ENCODE measurements around the gene TBC1D16.

Gene TBC1D16

GRCh38 chr17:80072410-80072809 lies 36.7 kb upstream of the TBC1D16 start:
- H3K4me3 ChIP-seq (ENCODE audit: low read depth, low read length) = no peak overlapping the region
- no peak for TF ChIP-seq CTCF (IDR thresholded peaks at IDR 0.05; ENCODE audit: low read depth, low read length)

- TF ChIP-seq CTCF (IDR thresholded peaks at IDR 0.05; ENCODE audit: low read depth, low read length) = no peak
- H3K4me3 ChIP-seq (ENCODE audit: low read depth, low read length) = peak overlapping the region; percentile 43
Observed at GRCh38 chr17:80071116-80071841, 35.6 kb upstream of the TBC1D16 start.

DNA sequence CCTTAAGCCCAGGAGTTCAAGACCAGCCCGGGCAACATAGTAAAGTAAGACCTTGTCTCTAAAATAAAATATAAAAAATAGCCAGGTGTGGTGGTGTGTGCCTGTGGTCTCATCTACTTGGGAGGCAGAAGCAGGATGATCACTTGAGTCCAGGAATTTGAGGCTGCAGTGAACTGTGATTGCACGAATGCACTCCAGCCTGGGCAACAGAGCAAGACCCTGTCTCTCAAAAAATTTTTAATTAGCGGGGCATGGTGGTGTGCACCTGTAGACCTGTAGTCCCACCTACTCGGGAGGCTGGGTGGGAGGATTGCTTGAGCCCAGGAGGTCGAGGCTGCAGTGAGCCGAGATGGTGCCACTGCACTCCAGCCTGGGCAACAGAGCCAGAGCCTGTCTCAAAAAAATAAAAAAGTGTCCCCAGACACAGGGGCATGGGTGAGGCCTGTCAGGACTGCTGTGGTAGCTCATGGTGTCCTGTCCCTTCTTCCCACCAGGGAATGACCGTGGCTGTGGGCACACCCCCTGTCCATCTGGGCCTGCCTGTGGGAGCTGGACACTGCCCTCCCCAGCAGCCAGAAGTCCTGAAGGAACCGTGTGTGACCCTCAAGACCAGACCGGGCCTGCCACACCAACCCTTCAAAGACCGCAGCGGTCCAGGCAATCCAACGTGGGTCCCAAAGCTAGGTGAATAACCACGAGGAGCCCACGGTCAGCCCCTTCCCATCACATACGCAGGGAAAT lies 34.9 kb upstream of the TBC1D16 start:
- TF ChIP-seq CTCF (IDR thresholded peaks at IDR 0.05; ENCODE audit: low read depth, low read length) = no peak
- no peak overlapping the region for H3K4me3 ChIP-seq (ENCODE audit: low read depth, low read length)

DNA sequence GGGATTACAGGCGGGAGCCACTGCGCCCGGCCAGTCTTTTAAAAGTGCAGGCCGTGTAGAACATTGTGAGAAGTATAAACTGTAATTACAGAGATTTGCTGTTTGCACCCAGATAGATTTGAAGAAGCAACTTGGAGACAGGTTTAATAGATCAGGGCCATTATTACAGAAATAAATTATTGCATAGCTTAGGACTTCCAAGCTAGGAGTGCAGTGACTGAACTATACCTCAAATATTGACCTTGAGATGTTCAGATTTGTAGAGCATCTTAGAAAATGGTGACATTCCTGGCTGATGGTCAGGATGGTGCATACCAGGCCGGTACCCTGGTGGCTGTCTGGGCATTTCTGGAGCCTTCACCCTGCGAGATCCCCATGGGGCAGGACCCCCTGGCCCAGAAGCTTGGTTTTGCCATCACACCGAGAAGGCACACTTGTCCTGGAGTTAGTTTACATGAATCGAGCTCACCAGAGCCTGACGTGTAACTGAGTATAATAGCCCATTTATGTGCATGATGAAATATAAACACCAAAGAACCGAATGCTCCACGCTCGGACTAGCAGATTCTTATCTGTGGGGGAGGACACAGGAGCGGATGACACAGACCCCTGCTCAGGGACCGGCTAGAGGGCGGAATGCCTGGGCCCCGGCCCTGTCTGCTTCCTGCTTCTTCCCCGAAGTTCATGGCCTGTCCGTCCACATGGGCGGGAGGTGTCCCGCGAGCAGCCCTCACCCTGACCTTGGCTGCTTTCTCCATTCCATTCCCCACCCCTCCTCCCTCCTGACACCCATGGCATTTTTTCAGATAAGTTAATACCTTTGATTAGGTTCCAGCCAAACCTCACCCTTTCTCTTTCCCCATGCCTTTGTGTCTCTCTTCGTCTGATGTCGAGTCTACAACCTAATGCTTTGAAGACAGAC lies 32.9 kb upstream of the TBC1D16 start:
- TF ChIP-seq CTCF (IDR thresholded peaks at IDR 0.05; ENCODE audit: low read depth, low read length) = no peak

GRCh38 chr17:80067393-80067986 lies 31.8 kb upstream of the TBC1D16 start:
- H3K4me3 ChIP-seq (ENCODE audit: low read depth, low read length) = no peak overlapping the region
- no peak for TF ChIP-seq CTCF (IDR thresholded peaks at IDR 0.05; ENCODE audit: low read depth, low read length)

More for the DNA sequence above, 32.9 kb upstream of the TBC1D16 start:
- no peak overlapping the region for H3K4me3 ChIP-seq (ENCODE audit: low read depth, low read length)

- H3K4me3 ChIP-seq (ENCODE audit: low read depth, low read length) = no peak overlapping the region
- TF ChIP-seq CTCF (IDR thresholded peaks at IDR 0.05; ENCODE audit: low read depth, low read length) = no peak
Observed at GRCh38 chr17:80065478-80066170, 30.0 kb upstream of the TBC1D16 start.

All from WI38 (cell line).